Right lung (tissue), 10 donors: ENCODE measurements around the gene KDELR3. TPM values are rescaled to one million over a fixed set of nuclear protein-coding genes. Genes with fewer than 3 reads are reported as not detected.

ENCODE experiments used
- DNase-seq, 2 donors: peaks; one replicate each; pipeline ENCODE4 v3.0.0-alpha.2; 2013
- long read RNA-seq, 8 donors: transcript quantifications; one replicate each; lab custom pipeline, GENCODE V29; 2026
- polyA plus RNA-seq, 5 donors: library from polyadenylated mRNA; unstranded; fragments of 120-200 nt; gene quantifications; one replicate each; pipeline versions ENCODE4 v1.2.1 to v1.2.3, GENCODE V29; 2013; ENCODE audit warnings: inconsistent platforms in 1 of 5, low replicate concordance in 1 of 5; ENCODE audit not compliant: insufficient read length in 5 of 5, insufficient read depth in 1 of 5

The KDELR3 gene
- 1 to 10 TPM; 6.2 to 9.5 (median 7.2) TPM for polyA plus RNA-seq
- long read RNA-seq, donor 1, transcript KDELR3-201 (5 exons, 1,728 nt) = major isoform, 6 of 8 reads
- long read RNA-seq, donor 1, partial matches to known transcripts = 0 of 8 reads
- long read RNA-seq, donor 1, other reads (novel, unspliced or antisense) = 0 of 8 reads
- long read RNA-seq, donor 2, transcript KDELR3-201 (5 exons, 1,728 nt) = major isoform, 7 of 190 reads
- long read RNA-seq, donor 2, partial matches to known transcripts = 164 of 190 reads
- long read RNA-seq, donor 2, other reads (novel, unspliced or antisense) = 18 of 190 reads
- long read RNA-seq, donor 3, partial matches to known transcripts = 0 of 1 reads
- long read RNA-seq, donor 3, other reads (novel, unspliced or antisense) = 0 of 1 reads
- long read RNA-seq, donor 4, partial matches to known transcripts = 1,534 of 1,573 reads
- long read RNA-seq, donor 4, other reads (novel, unspliced or antisense) = 38 of 1,573 reads
- long read RNA-seq, donor 5, transcript KDELR3-201 (5 exons, 1,728 nt) = major isoform, 8 of 10 reads
- long read RNA-seq, donor 5, partial matches to known transcripts = 0 of 10 reads
- long read RNA-seq, donor 5, other reads (novel, unspliced or antisense) = 0 of 10 reads
- long read RNA-seq, donor 6, transcript KDELR3-201 (5 exons, 1,728 nt) = major isoform, 9 of 10 reads
- long read RNA-seq, donor 6, partial matches to known transcripts = 0 of 10 reads
- long read RNA-seq, donor 6, other reads (novel, unspliced or antisense) = 0 of 10 reads
- long read RNA-seq, donor 7, transcript KDELR3-201 (5 exons, 1,728 nt) = major isoform, 5 of 6 reads
- long read RNA-seq, donor 7, partial matches to known transcripts = 0 of 6 reads
- long read RNA-seq, donor 7, other reads (novel, unspliced or antisense) = 0 of 6 reads
- long read RNA-seq, donor 8, partial matches to known transcripts = 581 of 593 reads
- long read RNA-seq, donor 8, other reads (novel, unspliced or antisense) = 10 of 593 reads

GRCh38 chr22:38467904-38468442 is at the start of gene KDELR3:
Gene KDELR3, plus strand, starts transcription at chr22:38468096. Its CDS starts 138 bp downstream, at chr22:38468234.
- DNase-seq = peak in 1 of 2 donors; percentile 54

- DNase-seq = no peak
Observed at GRCh38 chr22:38418589-38418988, 49.3 kb upstream of the KDELR3 start.

GRCh38 chr22:38419121-38419857 is 48.6 kb upstream of the KDELR3 start:
- DNase-seq = no peak

GRCh38 chr22:38419858-38420160 is 48.1 kb upstream of the KDELR3 start:
- no peak for DNase-seq

- no peak for DNase-seq
Observed at GRCh38 chr22:38420734-38421133, 47.2 kb upstream of the KDELR3 start.

- DNase-seq = no peak
Observed at GRCh38 chr22:38422611-38423511, 45.0 kb upstream of the KDELR3 start.

- DNase-seq = no peak
Observed at GRCh38 chr22:38423512-38424503, 44.1 kb upstream of the KDELR3 start.

GRCh38 chr22:38424525-38425080 is 43.3 kb upstream of the KDELR3 start:
- DNase-seq = no peak

- no peak for DNase-seq
Observed at GRCh38 chr22:38426628-38427027, 41.3 kb upstream of the KDELR3 start.

GRCh38 chr22:38427465-38427864 is 40.4 kb upstream of the KDELR3 start:
- no peak for DNase-seq

- no peak for DNase-seq
Observed at GRCh38 chr22:38427940-38428339, 40.0 kb upstream of the KDELR3 start.

GRCh38 chr22:38428714-38429113 is 39.2 kb upstream of the KDELR3 start:
- no peak for DNase-seq

- DNase-seq = peak; percentile 41 to 58
Observed at GRCh38 chr22:38429499-38430068, 38.3 kb upstream of the KDELR3 start.

GRCh38 chr22:38431266-38432010 is 36.5 kb upstream of the KDELR3 start:
- no peak for DNase-seq

- no peak for DNase-seq
Observed at GRCh38 chr22:38432264-38432663, 35.6 kb upstream of the KDELR3 start.

GRCh38 chr22:38433871-38434270 is 34.0 kb upstream of the KDELR3 start:
- no peak for DNase-seq

- no peak for DNase-seq
Observed at GRCh38 chr22:38435010-38435409, 32.9 kb upstream of the KDELR3 start.

- DNase-seq = no peak
Observed at GRCh38 chr22:38435965-38436364, 31.9 kb upstream of the KDELR3 start.
